KG1 (cell line): ENCODE measurements around the gene PMEPA1.
A peak's percentile ranks its signal among the peaks of the same experiment; 100 is the strongest.

Experiments used
- DNase-seq: peaks from one replicate; lab custom pipeline; 2025; lab: John Stamatoyannopoulos, UW

PMEPA1 gene, protein sequence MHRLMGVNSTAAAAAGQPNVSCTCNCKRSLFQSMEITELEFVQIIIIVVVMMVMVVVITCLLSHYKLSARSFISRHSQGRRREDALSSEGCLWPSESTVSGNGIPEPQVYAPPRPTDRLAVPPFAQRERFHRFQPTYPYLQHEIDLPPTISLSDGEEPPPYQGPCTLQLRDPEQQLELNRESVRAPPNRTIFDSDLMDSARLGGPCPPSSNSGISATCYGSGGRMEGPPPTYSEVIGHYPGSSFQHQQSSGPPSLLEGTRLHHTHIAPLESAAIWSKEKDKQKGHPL

GRCh38 chr20:57709823-57710799 lies at the start of gene PMEPA1:
TSS of gene PMEPA1 (minus strand) at chr20:57710015. CDS start at chr20:57709582, 433 bp downstream.
- DNase-seq, result peak; percentile 51

DNA sequence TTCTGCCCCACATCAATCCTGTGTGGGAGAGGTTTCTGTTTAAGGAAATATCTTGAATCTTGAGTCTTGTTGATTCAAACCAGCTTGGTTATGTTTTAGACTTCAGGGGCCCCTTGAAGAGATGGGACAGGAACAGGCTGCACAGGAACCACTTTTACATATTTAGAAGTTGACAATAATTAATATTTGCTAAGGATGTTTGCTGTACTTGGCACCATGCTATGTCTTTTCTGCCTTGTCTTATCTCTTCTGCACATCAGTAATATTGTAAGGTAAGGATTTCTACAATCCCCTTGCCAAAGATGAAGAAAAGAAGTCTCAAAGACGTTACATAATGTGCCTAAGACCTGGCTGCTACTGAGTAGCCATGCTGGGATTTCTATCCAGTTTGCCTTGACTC lies 48.0 kb upstream of the PMEPA1 start:
- DNase-seq, result no peak

- no peak for DNase-seq
These were observed 47.1 kb upstream of the PMEPA1 start for GRCh38 chr20:57756921-57757320.

GRCh38 chr20:57756213-57756612 lies 46.4 kb upstream of the PMEPA1 start:
- DNase-seq, result no peak

DNA sequence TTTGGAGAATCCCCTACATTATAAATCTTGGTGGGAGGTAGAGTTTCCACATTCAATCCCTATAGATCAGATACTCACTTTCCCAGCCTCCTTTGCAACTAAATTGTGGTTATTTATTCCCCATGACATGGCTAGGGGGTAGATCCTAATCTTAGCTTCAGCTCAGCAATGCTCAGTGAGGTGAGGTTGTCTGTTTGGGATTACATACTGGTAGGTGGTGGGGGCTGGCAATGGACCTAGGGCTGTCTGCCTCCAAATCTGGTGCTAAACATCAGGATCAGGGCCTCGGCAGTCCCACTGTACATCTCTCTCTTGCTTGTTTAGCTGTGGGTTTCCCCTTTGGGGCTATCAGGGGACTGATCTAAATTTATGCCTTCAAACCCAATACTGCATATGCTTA lies 45.8 kb upstream of the PMEPA1 start:
- DNase-seq, result no peak

GRCh38 chr20:57754190-57754589 lies 44.4 kb upstream of the PMEPA1 start:
- no peak for DNase-seq

DNA sequence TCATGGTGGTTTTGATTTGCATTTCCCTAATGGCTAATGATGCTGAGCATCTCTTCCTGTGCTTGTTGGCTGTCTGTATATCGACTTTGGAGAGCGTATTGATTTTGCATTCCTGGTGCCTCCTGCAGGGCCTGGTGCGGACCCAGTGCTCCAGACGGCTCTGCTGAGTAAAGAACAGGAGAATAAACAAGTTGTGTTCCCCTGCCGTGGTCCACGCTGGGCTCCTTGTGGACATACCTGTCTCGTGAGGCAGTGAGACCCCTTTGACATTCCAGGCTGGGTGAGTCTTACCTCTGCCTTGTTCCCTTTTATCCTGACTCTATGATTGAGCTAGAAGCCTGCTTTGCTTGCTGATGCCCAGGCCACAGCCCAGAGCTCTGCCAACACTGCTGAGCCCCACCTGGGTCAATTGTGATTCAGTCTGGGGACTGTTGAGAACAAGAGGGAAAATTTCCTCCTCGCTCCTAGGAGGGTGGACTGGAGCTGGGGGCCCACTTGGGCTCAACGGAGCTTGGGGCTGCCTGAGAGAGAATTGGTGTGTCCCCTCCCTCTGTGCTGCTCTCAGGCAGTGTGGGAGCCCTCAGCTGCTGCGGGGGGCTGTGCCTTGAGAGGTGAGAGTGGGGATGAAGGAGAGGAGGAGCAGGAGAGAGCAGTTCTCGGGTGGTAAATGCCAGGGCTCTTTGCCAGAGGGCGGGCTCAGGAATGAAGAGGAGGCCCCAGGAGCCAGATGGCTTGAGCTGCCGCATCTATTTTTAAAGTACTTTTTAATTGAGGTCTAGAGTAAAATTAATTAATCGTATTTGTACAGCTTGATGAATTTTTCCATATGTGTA lies 43.7 kb upstream of the PMEPA1 start:
- DNase-seq, result no peak

GRCh38 chr20:57751411-57751810 lies 41.6 kb upstream of the PMEPA1 start:
- DNase-seq, result no peak

- DNase-seq, result no peak
These were observed 40.1 kb upstream of the PMEPA1 start for GRCh38 chr20:57749869-57750268.

- DNase-seq, result peak; percentile 57
These were observed 39.4 kb upstream of the PMEPA1 start for GRCh38 chr20:57749131-57749690.

DNA sequence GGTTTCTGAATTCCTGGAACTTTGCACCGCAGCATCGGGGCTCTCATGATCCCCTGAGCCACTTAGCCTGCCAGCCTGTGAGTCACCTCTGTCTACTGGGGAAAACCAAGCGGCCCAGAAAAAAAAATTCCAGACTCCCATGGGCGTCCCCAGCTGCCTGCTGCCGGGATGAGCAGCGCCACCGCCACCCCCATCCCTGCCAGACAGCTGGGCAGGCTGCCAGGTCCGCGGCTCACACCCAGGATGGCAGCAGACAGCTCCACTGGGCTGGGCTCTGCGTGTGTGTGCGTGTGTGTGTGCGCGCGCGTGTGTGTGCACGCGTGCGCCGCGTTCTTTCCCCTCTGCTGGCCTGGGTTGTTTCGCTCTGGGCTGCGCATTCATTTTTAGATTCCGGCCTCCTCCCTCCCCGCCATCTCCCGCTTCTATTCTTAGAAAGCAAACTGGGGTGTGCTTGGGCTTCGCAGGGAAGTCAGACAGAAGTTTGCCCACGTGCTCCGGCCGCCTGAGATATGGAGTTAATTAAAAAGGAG lies 38.9 kb upstream of the PMEPA1 start:
- DNase-seq, result peak; percentile 65

DNA sequence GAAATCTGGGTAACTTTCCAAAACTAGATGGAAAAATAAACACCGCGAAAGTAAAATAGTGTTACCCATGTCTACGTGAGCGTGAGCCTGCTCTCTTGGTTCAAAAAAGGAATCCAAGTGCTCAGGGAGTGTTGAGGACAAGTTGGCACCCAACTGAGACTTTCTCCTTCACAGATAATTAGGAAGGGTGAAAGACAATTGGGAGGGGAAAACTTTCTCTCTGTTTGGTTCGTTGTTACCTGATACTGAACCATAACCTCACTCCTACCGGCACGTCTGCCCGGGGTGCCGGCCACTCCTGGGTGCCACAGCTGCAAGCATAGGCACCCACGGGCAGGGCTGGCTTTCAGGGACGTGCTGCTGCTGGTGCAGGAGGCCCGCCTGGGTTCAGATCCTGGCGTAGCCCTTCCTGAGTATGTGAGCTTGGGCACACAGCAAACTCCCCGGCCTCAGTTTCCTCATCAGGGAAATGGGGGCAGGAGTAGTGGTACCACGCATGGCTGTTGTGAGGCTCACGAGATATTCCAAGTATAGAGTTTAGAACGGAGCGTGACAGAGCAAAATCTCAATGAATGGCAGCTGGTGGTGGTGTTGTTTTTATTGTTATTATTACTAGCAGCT lies 38.2 kb upstream of the PMEPA1 start:
- no peak for DNase-seq

GRCh38 chr20:57746832-57747404 lies 37.1 kb upstream of the PMEPA1 start:
- no peak for DNase-seq

GRCh38 chr20:57746201-57746600 lies 36.4 kb upstream of the PMEPA1 start:
- no peak for DNase-seq

GRCh38 chr20:57744206-57744605 lies 34.4 kb upstream of the PMEPA1 start:
- DNase-seq, result no peak

GRCh38 chr20:57743450-57744095 lies 33.8 kb upstream of the PMEPA1 start:
- no peak for DNase-seq

- DNase-seq, result no peak
These were observed 32.8 kb upstream of the PMEPA1 start for GRCh38 chr20:57742507-57743181.

DNA sequence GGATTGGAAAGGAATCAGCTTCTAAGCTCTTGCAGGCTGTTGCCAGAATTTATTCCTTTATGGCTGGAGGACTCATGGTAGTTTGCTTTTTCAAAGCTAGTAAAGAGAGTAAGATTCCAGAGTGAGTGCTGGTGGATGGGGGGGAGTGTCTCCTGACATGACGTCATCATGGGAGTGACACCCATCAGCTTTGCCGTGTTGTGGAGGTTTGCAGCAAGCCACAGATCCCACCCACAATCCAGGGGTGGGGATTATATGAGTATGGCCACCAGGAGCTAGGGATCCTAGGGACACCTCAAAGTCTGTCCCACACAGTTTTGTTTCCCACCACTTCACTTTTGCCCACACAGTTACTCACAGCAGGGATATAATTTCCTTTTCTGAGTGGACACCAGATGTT lies 28.7 kb upstream of the PMEPA1 start:
- DNase-seq, result no peak

GRCh38 chr20:57738053-57738452 lies 28.2 kb upstream of the PMEPA1 start:
- DNase-seq, result no peak

- DNase-seq, result no peak
These were observed 27.5 kb upstream of the PMEPA1 start for GRCh38 chr20:57737349-57737748.
